Thymus (tissue), 11 donors: ENCODE data around the gene KAZN. TPM values are rescaled to one million over a fixed set of nuclear protein-coding genes. Genes with fewer than 3 reads are reported as not detected.

Source experiments
- DNase-seq, 9 donors: peaks; one replicate each; pipeline ENCODE4 v3.0.0-alpha.2; 2013; ENCODE audit warnings: low spot score in 9 of 9, low read depth in 6 of 9, missing footprints in 1 of 9
- H3K27ac ChIP-seq, 2 donors: one replicate each; pipeline ENCODE4 v1.5.1; 2013; ENCODE audit warnings: control low read depth in 1 of 2, low read depth in 1 of 2, low read length in 1 of 2, mild to moderate bottlenecking in 1 of 2, moderate library complexity in 1 of 2
- H3K27me3 ChIP-seq, 2 donors: one replicate each; pipeline ENCODE4 v1.5.1; 2013; ENCODE audit warnings: low read length in 1 of 2; ENCODE audit not compliant: control insufficient read depth in 2 of 2, insufficient read depth in 1 of 2
- H3K36me3 ChIP-seq, 2 donors: one replicate each; pipeline ENCODE4 v1.5.1; 2013; ENCODE audit warnings: low read length in 1 of 2, mild to moderate bottlenecking in 1 of 2, moderate library complexity in 1 of 2; ENCODE audit not compliant: control insufficient read depth in 2 of 2, insufficient read depth in 2 of 2
- H3K4me1 ChIP-seq, 2 donors: one replicate each; pipeline ENCODE4 v1.5.1; 2013; ENCODE audit warnings: low read length in 2 of 2; ENCODE audit not compliant: control insufficient read depth in 2 of 2, insufficient read depth in 2 of 2
- H3K4me3 ChIP-seq, 2 donors: one replicate each; pipeline ENCODE4 v1.5.1; 2013; ENCODE audit warnings: low read length in 2 of 2, control low read depth in 1 of 2, mild to moderate bottlenecking in 1 of 2
- H3K9me3 ChIP-seq, 2 donors: one replicate each; pipeline ENCODE4 v1.5.1; 2013; ENCODE audit warnings: low read length in 1 of 2, mild to moderate bottlenecking in 1 of 2; ENCODE audit not compliant: control insufficient read depth in 2 of 2, insufficient read depth in 1 of 2
- WGBS: extraction: QIAGEN DNeasy Blood & Tissue Kit; methylation state at CpG from one replicate; pipeline ENCODE4 v1.1.7; 2013; 5-methylcytosine and 5-hydroxymethylcytosine counted together
- polyA plus RNA-seq: library from polyadenylated mRNA; stranded (reverse); fragments of 200-250 nt; gene quantifications from one replicate; pipeline ENCODE4 v1.2.3, GENCODE V29; 2013
- total RNA-seq: library from RNA; stranded (reverse); fragments of 120-200 nt; gene quantifications from one replicate; pipeline ENCODE4 v1.2.4, GENCODE V29; 2013
- donor health status: healthy.

The KAZN gene
- total and polyA plus RNA-seq, 2 donors: 1.3 to 5.7 TPM

DNA sequence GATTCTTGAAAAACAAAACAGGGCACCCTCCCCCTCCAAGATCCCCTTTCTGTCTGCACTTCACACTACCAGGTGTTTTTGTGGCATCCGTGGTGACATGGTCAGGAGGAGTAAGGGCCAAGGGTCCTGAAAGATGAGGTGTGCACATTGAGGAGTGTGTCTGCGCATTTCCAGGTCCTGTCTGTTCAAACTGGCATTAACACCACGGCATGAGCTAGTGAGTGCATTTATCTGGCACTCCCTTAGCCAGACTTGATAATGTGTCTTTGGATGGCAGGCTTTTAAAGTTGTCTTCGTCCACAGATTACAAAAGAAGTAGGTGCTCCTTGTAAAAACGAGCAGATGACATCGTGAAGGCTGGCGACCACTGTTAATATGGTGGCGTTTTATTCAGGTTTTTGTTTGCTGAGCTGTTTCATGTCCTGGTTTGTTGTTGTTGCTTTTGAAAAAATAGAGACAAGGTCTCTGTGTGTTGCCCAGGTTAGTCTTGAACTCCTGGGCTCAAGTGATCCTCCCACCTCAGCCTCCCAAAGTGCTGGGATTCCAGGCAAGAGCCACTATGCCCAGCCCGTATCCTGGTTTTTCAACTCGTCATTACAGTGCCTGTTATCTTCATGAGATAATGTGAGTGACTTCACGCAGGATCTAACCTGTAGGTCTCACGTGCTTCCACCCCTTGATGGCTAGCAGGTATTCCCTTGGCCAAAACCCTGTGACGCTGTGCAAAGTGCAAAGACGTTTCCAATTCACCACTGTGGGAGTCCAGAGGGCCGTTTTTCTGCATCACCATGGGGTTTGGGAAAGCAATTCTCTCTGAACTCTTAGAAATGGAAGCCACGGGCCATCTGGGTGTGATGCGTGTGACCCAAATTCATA, 559.3 kb downstream of the KAZN start:
- DNase-seq: no peak
- peaks cover 0 to 1% of the 10 kb centered on the region in 2 donors for H3K9me3 ChIP-seq
- WGBS: 83% methylated on average over 17 of the region's 17 CpGs
- peaks cover 19 to 55% of the 10 kb centered on the region in 2 donors for H3K4me1 ChIP-seq
- no peaks in the 10 kb centered on the region for H3K36me3 ChIP-seq
- peaks cover 22 to 32% of the 10 kb centered on the region in 2 donors for H3K27me3 ChIP-seq
- H3K4me3 ChIP-seq: no peak overlapping the region
- no peak overlapping the region for H3K27ac ChIP-seq

DNA sequence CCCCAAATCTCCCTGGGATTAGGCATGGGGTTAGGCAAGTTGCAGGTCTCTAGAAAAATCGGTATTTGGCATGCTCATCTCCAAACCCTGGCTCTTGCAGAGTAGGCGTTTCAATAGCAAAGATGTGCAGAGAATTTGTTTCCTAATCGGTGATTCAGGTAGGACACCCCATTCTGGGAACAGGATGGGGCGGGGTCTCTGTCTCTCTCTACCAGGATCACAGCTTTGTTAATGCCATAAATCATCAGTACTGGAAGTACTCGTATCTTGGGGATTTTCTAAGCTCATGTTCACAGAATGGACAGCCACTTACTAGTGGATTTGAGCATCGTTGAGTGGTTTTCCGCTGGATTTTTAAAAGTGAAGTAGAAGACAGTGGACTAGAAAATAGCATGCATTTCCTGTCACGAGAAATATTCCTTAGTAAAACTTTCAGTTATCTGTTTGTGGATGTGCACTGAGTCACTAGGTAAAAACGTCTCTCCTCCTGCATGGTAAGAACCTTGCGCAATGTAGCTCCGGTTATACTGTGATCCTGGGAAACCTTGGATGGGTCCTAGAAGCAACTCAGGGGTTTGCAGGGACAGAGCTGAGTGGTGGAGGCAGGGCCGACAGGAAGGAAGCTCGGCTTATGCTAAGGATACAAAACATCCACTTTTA, 560.2 kb downstream of the KAZN start:
- DNase-seq: no peak
- peaks cover 19 to 58% of the 10 kb centered on the region in 2 donors for H3K4me1 ChIP-seq
- H3K4me3 ChIP-seq: no peak overlapping the region
- H3K27me3 ChIP-seq: peaks cover 14 to 23% of the 10 kb centered on the region in 2 donors
- no peaks in the 10 kb centered on the region for H3K9me3 ChIP-seq
- no peaks in the 10 kb centered on the region for H3K36me3 ChIP-seq
- no peak overlapping the region for H3K27ac ChIP-seq
- WGBS: 74% methylated on average over 13 of the region's 13 CpGs

DNA sequence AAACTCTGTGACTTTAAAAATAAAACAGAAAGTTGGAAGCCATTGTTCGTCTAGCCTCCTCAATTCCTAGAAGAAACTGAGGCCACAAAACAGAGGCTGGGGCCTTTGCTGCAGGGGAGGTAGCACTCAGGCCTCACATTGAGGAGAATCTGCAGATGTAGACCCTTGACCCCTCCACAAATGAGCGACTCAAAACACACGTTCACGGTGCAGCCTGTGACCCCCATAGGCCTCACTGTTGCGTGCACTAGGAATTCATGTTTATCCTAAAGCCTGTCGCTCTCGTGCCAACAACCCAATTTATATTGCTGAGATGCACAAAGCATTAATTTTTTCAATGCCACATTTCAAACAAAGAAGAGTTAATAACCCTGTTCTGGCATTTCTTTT, 560.7 kb downstream of the KAZN start:
- H3K27ac ChIP-seq: no peak overlapping the region
- H3K9me3 ChIP-seq: no peaks in the 10 kb centered on the region
- peaks cover 10 to 18% of the 10 kb centered on the region in 2 donors for H3K27me3 ChIP-seq
- 70% methylated on average over 7 of the region's 7 CpGs for WGBS
- no peaks in the 10 kb centered on the region for H3K36me3 ChIP-seq
- H3K4me1 ChIP-seq: peaks cover 19 to 55% of the 10 kb centered on the region in 2 donors
- H3K4me3 ChIP-seq: no peak overlapping the region
- no peak for DNase-seq

DNA sequence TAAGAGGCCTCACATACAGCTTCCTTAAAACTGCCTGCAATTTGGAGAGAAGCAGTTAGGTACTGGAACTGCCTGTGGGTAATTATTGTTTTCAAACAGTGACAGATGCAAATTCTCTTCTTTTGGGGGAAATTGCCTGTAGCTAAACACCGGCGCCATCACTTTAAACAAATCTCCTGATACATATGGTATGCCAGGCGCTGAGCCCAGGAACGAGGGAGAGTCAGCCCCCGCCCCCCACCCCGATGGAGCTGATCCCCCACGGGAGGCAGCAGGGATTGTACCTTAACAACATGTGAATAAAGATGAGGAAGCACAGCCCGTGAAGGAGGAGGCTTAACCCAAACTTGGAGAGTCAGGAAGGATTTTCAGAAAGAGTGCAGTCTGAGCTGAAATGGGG, 562.1 kb downstream of the KAZN start:
- Histone ChIP-seq H3K27me3 (peaks cover 0 to 3% of the 10 kb centered on the region in 2 donors), H3K27ac (no peak overlapping the region), H3K9me3 (no peaks in the 10 kb centered on the region), H3K4me3 (no peak overlapping the region), H3K4me1 (peaks cover 19 to 43% of the 10 kb centered on the region in 2 donors), H3K36me3 (no peaks in the 10 kb centered on the region)
- DNase-seq: no peak
- WGBS: 73% methylated on average over 8 of the region's 8 CpGs

DNA sequence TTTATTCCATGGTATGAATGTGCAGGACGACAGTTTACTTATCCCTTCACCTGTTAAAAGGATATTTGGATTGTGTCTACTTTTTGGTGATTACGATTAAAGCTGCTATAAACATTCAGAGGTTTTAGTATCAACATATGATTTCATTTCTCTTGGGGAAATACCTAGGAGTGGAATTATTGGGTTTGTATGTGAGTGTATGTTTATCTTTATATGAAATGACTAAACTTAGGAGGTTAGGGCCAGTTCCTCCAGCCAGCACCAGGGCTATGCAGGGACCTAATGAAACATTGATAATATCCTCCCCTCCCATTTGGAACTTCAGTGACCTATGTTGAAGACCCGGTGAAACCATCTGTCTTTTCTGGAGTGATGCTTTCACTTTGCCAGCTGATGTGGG, 568.9 kb downstream of the KAZN start:
- Histone ChIP-seq H3K27me3 (no peaks in the 10 kb centered on the region), H3K36me3 (no peaks in the 10 kb centered on the region), H3K9me3 (no peaks in the 10 kb centered on the region), H3K4me1 (peaks cover 0 to 14% of the 10 kb centered on the region in 2 donors), H3K27ac (no peak overlapping the region), H3K4me3 (no peak overlapping the region)
- no peak for DNase-seq
- WGBS: 61% methylated on average over 3 of the region's 3 CpGs
